OCI-LY3 (cell line): ENCODE data around the gene LILRB3.

Source experiments
- H2AFZ ChIP-seq: fragments of 200-600, 300-600 bp; shearing (Covaris generic); 2 replicates; pipeline ENCODE4 v1.6.0; 2014; ENCODE audit warnings: antibody characterized with exemption, low read depth, low read length
- H3K27ac ChIP-seq: fragments of 200-600, 300-600 bp; sonication (generic); 2 replicates; pipeline ENCODE4 v1.5.1; 2014; ENCODE audit warnings: mild to moderate bottlenecking, low read length, moderate library complexity, mixed read lengths
- H3K27me3 ChIP-seq: fragments of 200-600, 300-600 bp; sonication (generic); 2 replicates; pipeline ENCODE4 v1.6.1; 2014; ENCODE audit warnings: low read depth, low read length, mixed read lengths
- H3K36me3 ChIP-seq: fragments of 200-600, 300-600 bp; sonication (generic); replicated peaks from 2 replicates; pipeline ENCODE3; 2014; ENCODE audit warnings: low read depth, low read length, mixed read lengths
- H3K4me1 ChIP-seq: fragments of 300-600, 200-600 bp; sonication (generic); 2 replicates; pipeline ENCODE4 v1.6.1; 2014; ENCODE audit warnings: low read length, mixed read lengths
- H3K4me2 ChIP-seq: fragments of 200-600, 300-600 bp; sonication (generic); 2 replicates; pipeline ENCODE4 v1.6.1; 2014; ENCODE audit warnings: low read length, mixed read lengths
- H3K4me3 ChIP-seq: fragments of 300-600, 200-600 bp; sonication (generic); 2 replicates; pipeline ENCODE4 v1.5.1; 2014; ENCODE audit warnings: antibody characterized with exemption, mild to moderate bottlenecking, low read length, moderate library complexity
- H3K79me2 ChIP-seq: fragments of 300-600, 200-600 bp; shearing (Covaris generic); 2 replicates; pipeline ENCODE4 v1.6.1; 2014; ENCODE audit warnings: mild to moderate bottlenecking, low read length, mixed read lengths
- H3K9ac ChIP-seq: fragments of 300-600, 200-600 bp; shearing (Covaris generic); 2 replicates; pipeline ENCODE4 v1.6.0; 2014; ENCODE audit warnings: mild to moderate bottlenecking, low read length, moderate library complexity
- H3K9me3 ChIP-seq: fragments of 200-600, 300-600 bp; shearing (Covaris generic); 2 replicates; pipeline ENCODE4 v1.6.1; 2014; ENCODE audit warnings: low read length, mixed read lengths; ENCODE audit not compliant: insufficient read depth
- H4K20me1 ChIP-seq: fragments of 200-600, 300-600 bp; sonication (generic); 2 replicates; pipeline ENCODE4 v1.6.1; 2016; ENCODE audit warnings: low read length, mixed read lengths; ENCODE audit not compliant: insufficient read depth
- CTCF ChIP-seq: fragments of 200-600, 300-600 bp; sonication (generic); IDR thresholded peaks from 2 replicates; pipeline ENCODE4 v1.5.1; 2014; ENCODE audit warnings: antibody characterized with exemption, low read length, low read depth
- EZH2phosphoT487 ChIP-seq: fragments of 200-600 bp; shearing (Covaris generic); IDR thresholded peaks from 2 replicates; pipeline ENCODE4 v1.6.1; 2018; ENCODE audit warnings: antibody characterized with exemption, mixed run types, low read depth

Gene LILRB3

GRCh38 chr19:54256250-54257115, 33.7 kb upstream of the LILRB3 start:
- H3K27me3 ChIP-seq = peaks cover 62% of the 10 kb centered on the region
- no peak for TF ChIP-seq CTCF
- TF ChIP-seq EZH2phosphoT487 = no peak
- no peak overlapping the region for H2AFZ ChIP-seq
- H3K79me2 ChIP-seq = no peaks in the 10 kb centered on the region
- no peaks in the 10 kb centered on the region for H3K36me3 ChIP-seq
- 0 out of 2 replicates have a peak, but pooled peaks cover 4% of the 10 kb centered on the region for H3K4me1 ChIP-seq
- no peaks in the 10 kb centered on the region for H3K9me3 ChIP-seq
- no peaks in the 10 kb centered on the region for H4K20me1 ChIP-seq
- H3K27ac ChIP-seq = no peak overlapping the region
- no peak overlapping the region for H3K4me2 ChIP-seq
- no peak overlapping the region for H3K9ac ChIP-seq
- H3K4me3 ChIP-seq = no peak overlapping the region

- TF ChIP-seq CTCF = no peak
- no peak for TF ChIP-seq EZH2phosphoT487
- Histone ChIP-seq H3K27ac (no peak overlapping the region), H3K4me2 (no peak overlapping the region), H3K9me3 (no peaks in the 10 kb centered on the region), H2AFZ (no peak overlapping the region), H3K4me3 (no peak overlapping the region), H3K27me3 (peaks cover 60% of the 10 kb centered on the region), H3K9ac (no peak overlapping the region), H3K4me1 (0 out of 2 replicates have a peak, but pooled peaks cover 4% of the 10 kb centered on the region), H3K79me2 (no peaks in the 10 kb centered on the region), H4K20me1 (no peaks in the 10 kb centered on the region), H3K36me3 (no peaks in the 10 kb centered on the region)
Observed at GRCh38 chr19:54255105-54255775, 32.4 kb upstream of the LILRB3 start.

- 0 out of 2 replicates have a peak, but pooled peaks cover 4% of the 10 kb centered on the region for H3K4me1 ChIP-seq
- H4K20me1 ChIP-seq = no peaks in the 10 kb centered on the region
- H3K9me3 ChIP-seq = no peaks in the 10 kb centered on the region
- H2AFZ ChIP-seq = no peak overlapping the region
- no peaks in the 10 kb centered on the region for H3K79me2 ChIP-seq
- TF ChIP-seq CTCF (no peak), EZH2phosphoT487 (no peak)
- H3K4me2 ChIP-seq = no peak overlapping the region
- H3K9ac ChIP-seq = no peak overlapping the region
- H3K27ac ChIP-seq = no peak overlapping the region
- peaks cover 60% of the 10 kb centered on the region for H3K27me3 ChIP-seq
- H3K4me3 ChIP-seq = no peak overlapping the region
- no peaks in the 10 kb centered on the region for H3K36me3 ChIP-seq
Observed at GRCh38 chr19:54254195-54254906, 31.5 kb upstream of the LILRB3 start.
